H9 (cell line): ENCODE measurements around the gene OMG. TPM values are rescaled to one million over a fixed set of nuclear protein-coding genes. Genes with fewer than 3 reads are reported as not detected.

Experiments used
- DNase-seq: peaks from one replicate; pipeline ENCODE4 v3.0.0-alpha.2; 2017
- H2AFZ ChIP-seq: one replicate; pipeline ENCODE4 v1.6.1; 2013; ENCODE audit warnings: mild to moderate bottlenecking, low read length, control low read depth, moderate library complexity
- H2AK5ac ChIP-seq: 2 replicates; pipeline ENCODE4 v1.6.1; 2013; ENCODE audit warnings: low read length, control low read depth, mixed read lengths; ENCODE audit not compliant: insufficient read length
- H2BK120ac ChIP-seq: one replicate; pipeline ENCODE4 v1.6.1; 2013; ENCODE audit warnings: low read depth, mild to moderate bottlenecking, low read length, control low read depth, inconsistent platforms; ENCODE audit not compliant: poor library complexity, severe bottlenecking
- H2BK12ac ChIP-seq: 2 replicates; pipeline ENCODE4 v1.6.1; 2013; ENCODE audit warnings: low read length, control low read depth, mixed read lengths, low read depth; ENCODE audit not compliant: insufficient read length
- H2BK15ac ChIP-seq: 2 replicates; pipeline ENCODE4 v1.6.1; 2013; ENCODE audit warnings: low read depth, low read length, control low read depth
- H2BK20ac ChIP-seq: one replicate; pipeline ENCODE4 v1.6.1; 2013; ENCODE audit warnings: low read depth, mild to moderate bottlenecking, low read length, control low read depth, inconsistent platforms; ENCODE audit not compliant: poor library complexity, severe bottlenecking
- H2BK5ac ChIP-seq: 2 replicates; pipeline ENCODE4 v1.6.1; 2013; ENCODE audit warnings: low read length, control low read depth, mixed read lengths; ENCODE audit not compliant: insufficient read length
- H3K14ac ChIP-seq: 2 replicates; pipeline ENCODE4 v1.6.1; 2013; ENCODE audit warnings: low read length, control low read depth; ENCODE audit not compliant: insufficient read depth
- H3K18ac ChIP-seq: 2 replicates; pipeline ENCODE4 v1.6.1; 2013; ENCODE audit warnings: low read depth, mild to moderate bottlenecking, mixed read lengths, low read length, control low read depth; ENCODE audit not compliant: insufficient read length
- H3K23ac ChIP-seq: 2 replicates; pipeline ENCODE4 v1.6.1; 2013; ENCODE audit warnings: low read length, control low read depth, mixed read lengths, low read depth; ENCODE audit not compliant: insufficient read length
- H3K23me2 ChIP-seq: 2 replicates; pipeline ENCODE4 v1.6.1; 2013; ENCODE audit warnings: low read depth, mild to moderate bottlenecking, mixed read lengths, low read length, control low read depth; ENCODE audit not compliant: insufficient read length, poor library complexity, severe bottlenecking
- H3K27ac ChIP-seq: 2 replicates; pipeline ENCODE4 v1.5.1; 2013; ENCODE audit warnings: low read length, control low read depth, mixed read lengths, low read depth; ENCODE audit not compliant: insufficient read length
- H3K27me3 ChIP-seq: 2 replicates; pipeline ENCODE4 v1.6.1; 2013; ENCODE audit warnings: low read length, control low read depth, inconsistent platforms; ENCODE audit not compliant: insufficient read depth
- H3K4ac ChIP-seq: 2 replicates; pipeline ENCODE4 v1.6.1; 2013; ENCODE audit warnings: low read depth, mild to moderate bottlenecking, control low read depth, inconsistent platforms, low read length, moderate library complexity
- H3K4me1 ChIP-seq: 2 replicates; pipeline ENCODE4 v1.6.1; 2013; ENCODE audit warnings: low read length, control low read depth, inconsistent platforms; ENCODE audit not compliant: insufficient read depth
- H3K4me2 ChIP-seq: 2 replicates; pipeline ENCODE4 v1.6.1; 2013; ENCODE audit warnings: low read length, control low read depth, mixed read lengths; ENCODE audit not compliant: insufficient read length, insufficient read depth
- H3K56ac ChIP-seq: 2 replicates; pipeline ENCODE4 v1.6.1; 2013; ENCODE audit warnings: low read depth, mild to moderate bottlenecking, mixed read lengths, low read length, control low read depth; ENCODE audit not compliant: insufficient read length
- H3K79me1 ChIP-seq: 2 replicates; pipeline ENCODE4 v1.6.1; 2013; ENCODE audit warnings: low read depth, mild to moderate bottlenecking, moderate library complexity, low read length, control low read depth, inconsistent platforms; ENCODE audit not compliant: insufficient read depth, poor library complexity, severe bottlenecking
- H3K79me2 ChIP-seq: 2 replicates; pipeline ENCODE4 v1.6.1; 2013; ENCODE audit warnings: low read length, control low read depth, inconsistent platforms; ENCODE audit not compliant: insufficient read depth
- H3K9ac ChIP-seq: 2 replicates; pipeline ENCODE4 v1.6.1; 2013; ENCODE audit warnings: low read length, control low read depth, mixed read lengths; ENCODE audit not compliant: insufficient read length; ENCODE audit errors: extremely low read depth
- H3K9me3 ChIP-seq: one replicate; pipeline ENCODE4 v1.6.1; 2013; ENCODE audit warnings: low read depth, low read length, inconsistent platforms; ENCODE audit not compliant: control insufficient read depth
- H3T11ph ChIP-seq: one replicate; pipeline ENCODE4 v1.6.1; 2013; ENCODE audit warnings: mild to moderate bottlenecking, low read length, control low read depth, inconsistent platforms
- H4K20me1 ChIP-seq: one replicate; pipeline ENCODE4 v1.6.1; 2013; ENCODE audit not compliant: control insufficient read depth, insufficient read length, insufficient read depth
- H4K5ac ChIP-seq: 2 replicates; pipeline ENCODE4 v1.6.1; 2013; ENCODE audit warnings: low read depth, mild to moderate bottlenecking, mixed read lengths, low read length, control low read depth; ENCODE audit not compliant: insufficient read length
- H4K8ac ChIP-seq: replicated peaks from 2 replicates; pipeline ENCODE4 v1.6.1; 2013; ENCODE audit warnings: low read length, control low read depth, mixed read lengths, low read depth; ENCODE audit not compliant: insufficient read length
- H4K91ac ChIP-seq: 2 replicates; pipeline ENCODE4 v1.6.1; 2013; ENCODE audit warnings: low read depth, mild to moderate bottlenecking, moderate library complexity, mixed read lengths, low read length, control low read depth; ENCODE audit not compliant: insufficient read length
- H3K27ac Mint-ChIP-seq, 3 experiments: 2 replicates in 2 of 3; 3 replicates in 1 of 3; pipeline ENCODE4 v1.8.0; 2020 to 2021; ENCODE audit warnings: mixed read lengths in 3 of 3, mild to moderate bottlenecking in 1 of 3, moderate library complexity in 1 of 3
- H3K27me3 Mint-ChIP-seq: 2 replicates; pipeline ENCODE4 v1.8.0; 2021; ENCODE audit warnings: low read depth, mild to moderate bottlenecking, moderate library complexity, mixed read lengths
- H3K36me3 Mint-ChIP-seq, 3 experiments: 2 replicates in 2 of 3; 3 replicates in 1 of 3; pipeline ENCODE4 v1.8.0; 2020 to 2021; ENCODE audit warnings: low read depth in 3 of 3, mixed read lengths in 3 of 3; ENCODE audit not compliant: insufficient read depth in 1 of 3
- H3K4me1 Mint-ChIP-seq, 2 experiments: 2 replicates each; pipeline ENCODE4 v1.8.0; 2020; ENCODE audit warnings: mixed read lengths in 2 of 2
- H3K4me3 Mint-ChIP-seq, 2 experiments: 2 replicates in 1 of 2; 3 replicates in 1 of 2; pipeline ENCODE4 v1.8.0; 2020 to 2021; ENCODE audit warnings: mild to moderate bottlenecking in 2 of 2, mixed read lengths in 2 of 2, moderate library complexity in 1 of 2
- H3K9me3 Mint-ChIP-seq, 2 experiments: 2 replicates in 1 of 2; 3 replicates in 1 of 2; pipeline ENCODE4 v1.8.0; 2020; ENCODE audit warnings: mild to moderate bottlenecking in 2 of 2, mixed read lengths in 2 of 2, moderate library complexity in 1 of 2
- total RNA-seq: library from RNA; stranded (reverse); gene quantifications from 2 replicates; pipeline ENCODE4 v1.2.1, GENCODE V29; 2021
- TF ChIP-seq, protein P1 (sequence below): fragments of 200-600 bp; sonication (generic); conservative IDR thresholded peaks from 3 replicates; pipeline ENCODE4 v1.8.0; 2021; ENCODE audit warnings: antibody characterized with exemption, mild to moderate bottlenecking

The OMG gene
- total RNA-seq, 1 experiment from 2014 or later: not detected

DNA sequence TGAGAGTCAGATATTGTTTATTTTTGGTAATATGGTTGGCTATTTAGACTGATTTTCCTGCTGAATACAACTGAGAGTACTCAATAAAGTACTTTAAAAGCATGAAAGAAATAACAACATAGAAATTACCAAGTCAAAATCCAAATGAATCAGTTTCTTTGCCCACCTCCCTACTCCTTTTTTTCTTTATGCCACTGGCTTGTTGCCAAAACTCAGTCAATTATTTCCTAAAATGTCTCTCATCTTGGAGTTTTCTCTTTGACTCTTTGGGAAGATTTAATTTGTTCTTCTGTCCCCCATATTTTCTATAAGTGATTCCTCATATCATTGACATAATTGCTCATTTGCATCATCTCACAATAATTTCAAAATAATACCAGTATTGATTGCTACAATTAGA lies 2.6 kb upstream of the OMG start:
- no peaks in the 10 kb centered on the region for H3K27me3 ChIP-seq
- H3K9me3 ChIP-seq: no peaks in the 10 kb centered on the region
- H3K23ac ChIP-seq: no peak overlapping the region
- no peak overlapping the region for H4K8ac ChIP-seq
- DNase-seq: no peak
- no peak overlapping the region for H2BK120ac ChIP-seq
- Mint-ChIP-seq H3K4me3 (no peak overlapping the region), H3K9me3 (no peaks in the 10 kb centered on the region), H3K36me3 (peaks cover 0 to 2% (median 0%) of the 10 kb centered on the region in 3 experiments; a peak in 1 of 7 replicates), H3K4me1 (peaks cover 12 to 14% of the 10 kb centered on the region in 2 experiments), H3K27ac (peak overlapping the region in 1 of 3 experiments; percentile 20; a peak in 1 of 7 replicates), H3K27me3 (no peaks in the 10 kb centered on the region)
- no peak overlapping the region for H4K91ac ChIP-seq
- H3K23me2 ChIP-seq: no peaks in the 10 kb centered on the region
- no peaks in the 10 kb centered on the region for H4K20me1 ChIP-seq
- no peak overlapping the region for H2BK15ac ChIP-seq
- H3K79me2 ChIP-seq: no peaks in the 10 kb centered on the region
- no peak overlapping the region for H2AK5ac ChIP-seq
- no peak overlapping the region for H3K9ac ChIP-seq
- no peak overlapping the region for H3K56ac ChIP-seq
- H3K4me2 ChIP-seq: no peak overlapping the region
- no peak overlapping the region for H3K18ac ChIP-seq
- H4K5ac ChIP-seq: no peak overlapping the region
- H3K14ac ChIP-seq: no peak overlapping the region
- H3K4me1 ChIP-seq: no peaks in the 10 kb centered on the region
- H3K4ac ChIP-seq: no peak overlapping the region
- H2AFZ ChIP-seq: no peak overlapping the region
- TF ChIP-seq, protein P1, sequence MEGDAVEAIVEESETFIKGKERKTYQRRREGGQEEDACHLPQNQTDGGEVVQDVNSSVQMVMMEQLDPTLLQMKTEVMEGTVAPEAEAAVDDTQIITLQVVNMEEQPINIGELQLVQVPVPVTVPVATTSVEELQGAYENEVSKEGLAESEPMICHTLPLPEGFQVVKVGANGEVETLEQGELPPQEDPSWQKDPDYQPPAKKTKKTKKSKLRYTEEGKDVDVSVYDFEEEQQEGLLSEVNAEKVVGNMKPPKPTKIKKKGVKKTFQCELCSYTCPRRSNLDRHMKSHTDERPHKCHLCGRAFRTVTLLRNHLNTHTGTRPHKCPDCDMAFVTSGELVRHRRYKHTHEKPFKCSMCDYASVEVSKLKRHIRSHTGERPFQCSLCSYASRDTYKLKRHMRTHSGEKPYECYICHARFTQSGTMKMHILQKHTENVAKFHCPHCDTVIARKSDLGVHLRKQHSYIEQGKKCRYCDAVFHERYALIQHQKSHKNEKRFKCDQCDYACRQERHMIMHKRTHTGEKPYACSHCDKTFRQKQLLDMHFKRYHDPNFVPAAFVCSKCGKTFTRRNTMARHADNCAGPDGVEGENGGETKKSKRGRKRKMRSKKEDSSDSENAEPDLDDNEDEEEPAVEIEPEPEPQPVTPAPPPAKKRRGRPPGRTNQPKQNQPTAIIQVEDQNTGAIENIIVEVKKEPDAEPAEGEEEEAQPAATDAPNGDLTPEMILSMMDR: no peak
- no peaks in the 10 kb centered on the region for H3K79me1 ChIP-seq
- no peak overlapping the region for H3K27ac ChIP-seq
- no peak overlapping the region for H2BK12ac ChIP-seq
- no peak overlapping the region for H3T11ph ChIP-seq
- H2BK5ac ChIP-seq: no peak overlapping the region
- no peak overlapping the region for H2BK20ac ChIP-seq
